Loucy (cell line): ENCODE data around the gene LAPTM5.

Experiments used
- H2AFZ ChIP-seq: fragments of 200-600 bp; sonication (generic); 2 replicates; pipeline ENCODE4 v1.6.0; 2016; ENCODE audit warnings: antibody characterized with exemption, mild to moderate bottlenecking, low read length, moderate library complexity
- H3F3A ChIP-seq: fragments of 200-600 bp; 2 replicates; pipeline ENCODE4 v1.6.0; 2016; ENCODE audit warnings: antibody characterized with exemption, low read depth, mild to moderate bottlenecking
- H3K27me3 ChIP-seq: fragments of 200-600 bp; sonication (generic); 2 replicates; pipeline ENCODE4 v1.6.1; 2014; ENCODE audit warnings: low read length, mild to moderate bottlenecking; ENCODE audit not compliant: insufficient read depth, poor library complexity, severe bottlenecking
- H3K36me3 ChIP-seq: fragments of 200-600 bp; sonication (generic); 2 replicates; pipeline ENCODE4 v1.6.1; 2016; ENCODE audit warnings: low read length; ENCODE audit not compliant: insufficient read depth
- H3K4me1 ChIP-seq: fragments of 200-600 bp; sonication (generic); 2 replicates; pipeline ENCODE4 v1.5.1; 2014; ENCODE audit warnings: low read length, mild to moderate bottlenecking; ENCODE audit not compliant: insufficient read depth, poor library complexity, severe bottlenecking
- H3K4me2 ChIP-seq: fragments of 200-600 bp; sonication (generic); 2 replicates; pipeline ENCODE4 v1.6.0; 2014; ENCODE audit warnings: antibody characterized with exemption, low read length, low read depth, mild to moderate bottlenecking; ENCODE audit not compliant: poor library complexity, severe bottlenecking
- H3K4me3 ChIP-seq: fragments of 200-600 bp; sonication (generic); 2 replicates; pipeline ENCODE4 v1.5.1; 2014; ENCODE audit warnings: low read length, mild to moderate bottlenecking, mixed read lengths; ENCODE audit not compliant: poor library complexity, severe bottlenecking
- H3K79me2 ChIP-seq: fragments of 200-600 bp; sonication (generic); 2 replicates; pipeline ENCODE4 v1.6.1; 2014; ENCODE audit warnings: low read length; ENCODE audit not compliant: insufficient read depth
- H3K9ac ChIP-seq: fragments of 200-600 bp; sonication (generic); 2 replicates; pipeline ENCODE4 v1.6.0; 2014; ENCODE audit warnings: mild to moderate bottlenecking, low read depth, low read length, moderate library complexity; ENCODE audit not compliant: poor library complexity, severe bottlenecking
- H3K9me2 ChIP-seq: fragments of 200-600 bp; sonication (generic); replicated peaks from 2 replicates; pipeline ENCODE4 v1.6.1; 2016; ENCODE audit warnings: low read depth, low read length, mixed read lengths
- H3K9me3 ChIP-seq: fragments of 200-600 bp; sonication (generic); 2 replicates; pipeline ENCODE4 v1.6.1; 2014; ENCODE audit warnings: mild to moderate bottlenecking, antibody characterized with exemption, low read length, low read depth; ENCODE audit not compliant: insufficient read depth
- H4K20me1 ChIP-seq: fragments of 200-600 bp; sonication (generic); 2 replicates; pipeline ENCODE4 v1.6.0; 2014; ENCODE audit warnings: antibody characterized with exemption, low read length, mild to moderate bottlenecking; ENCODE audit not compliant: insufficient read depth, poor library complexity, severe bottlenecking
- CTCF ChIP-seq: fragments of 200-600 bp; sonication (generic); conservative IDR thresholded peaks from 2 replicates; pipeline ENCODE4 v1.5.1; 2014; ENCODE audit warnings: mild to moderate bottlenecking, antibody characterized with exemption, low read length
- EZH2phosphoT487 ChIP-seq: fragments of 200-600 bp; IDR thresholded peaks from 2 replicates; pipeline ENCODE4 v1.6.1; 2018; ENCODE audit warnings: antibody characterized with exemption, mild to moderate bottlenecking, moderate library complexity, borderline replicate concordance

The LAPTM5 gene

GRCh38 chr1:30721812-30722537, 35.6 kb downstream of the LAPTM5 start:
- no peak overlapping the region for H3K4me2 ChIP-seq
- H3K4me1 ChIP-seq: peaks cover 8% of the 10 kb centered on the region
- H3K36me3 ChIP-seq: no peaks in the 10 kb centered on the region
- no peaks in the 10 kb centered on the region for H3K27me3 ChIP-seq
- H3K4me3 ChIP-seq: no peak overlapping the region
- TF ChIP-seq EZH2phosphoT487 (no peak), CTCF (no peak; the same call in 1 of the 2 replicates)
- no peaks in the 10 kb centered on the region for H4K20me1 ChIP-seq
- H3K9me2 ChIP-seq: no peaks in the 10 kb centered on the region
- H3K9ac ChIP-seq: no peak overlapping the region
- H3F3A ChIP-seq: no peaks in the 10 kb centered on the region
- H2AFZ ChIP-seq: no peak overlapping the region
- H3K9me3 ChIP-seq: no peaks in the 10 kb centered on the region
- H3K79me2 ChIP-seq: no peaks in the 10 kb centered on the region

- TF ChIP-seq CTCF (no peak), EZH2phosphoT487 (no peak)
- Histone ChIP-seq H3K4me2 (no peak overlapping the region), H4K20me1 (no peaks in the 10 kb centered on the region)
Measured at GRCh38 chr1:30721341-30721793, 36.2 kb downstream of the LAPTM5 start.

GRCh38 chr1:30720271-30721223, 37.0 kb downstream of the LAPTM5 start:
- no peak overlapping the region for H3K4me2 ChIP-seq
- no peaks in the 10 kb centered on the region for H3K36me3 ChIP-seq
- no peak for TF ChIP-seq CTCF
- no peak for TF ChIP-seq EZH2phosphoT487
- H3K27me3 ChIP-seq: no peaks in the 10 kb centered on the region
- no peak overlapping the region for H3K4me3 ChIP-seq
- H4K20me1 ChIP-seq: no peaks in the 10 kb centered on the region
- H3K9ac ChIP-seq: no peak overlapping the region
- H3K79me2 ChIP-seq: no peaks in the 10 kb centered on the region
- peaks cover 8% of the 10 kb centered on the region for H3K4me1 ChIP-seq
- peaks cover 3% of the 10 kb centered on the region; the same call in 1 of the 2 replicates for H3K9me3 ChIP-seq
- no peaks in the 10 kb centered on the region for H3F3A ChIP-seq
- H3K9me2 ChIP-seq: no peaks in the 10 kb centered on the region
- H2AFZ ChIP-seq: no peak overlapping the region

More at GRCh38 chr1:30721341-30721793, 36.2 kb downstream of the LAPTM5 start:
- Histone ChIP-seq H3K36me3 (no peaks in the 10 kb centered on the region), H3K27me3 (no peaks in the 10 kb centered on the region), H3K4me3 (no peak overlapping the region), H3K9ac (no peak overlapping the region), H3K9me3 (no peaks in the 10 kb centered on the region), H3K79me2 (no peaks in the 10 kb centered on the region), H3K4me1 (peaks cover 8% of the 10 kb centered on the region), H2AFZ (no peak overlapping the region), H3F3A (no peaks in the 10 kb centered on the region), H3K9me2 (no peaks in the 10 kb centered on the region)
